K562 (cell line): ENCODE results near the gene USPL1. TPM values are rescaled to one million over a fixed set of nuclear protein-coding genes. Genes with fewer than 3 reads are reported as not detected.

Source experiments
- CUX1 ChIP-seq: fragments of 200-800 bp; sonication (Bioruptor generic); IDR thresholded peaks from 2 replicates; pipeline ENCODE4 v1.6.1; 2016; ENCODE audit warnings: missing genetic modification characterization, missing compliant biosample characterization
- E2F8 ChIP-seq: fragments of 450-650 bp; IDR thresholded peaks from 2 replicates; pipeline ENCODE4 v1.7.1; 2018; ENCODE audit warnings: mild to moderate bottlenecking, low read depth; ENCODE audit not compliant: partially characterized antibody
- ID3 ChIP-seq, 2 experiments: fragments of 250-450 bp in 1 of 2; fragments of 450-650 bp in 1 of 2; sonication (Bioruptor Pico) in 1 of 2; IDR thresholded peaks; 2 replicates each; pipeline versions ENCODE4 v1.6.1 to v1.8.0; 2016 to 2021; ENCODE audit warnings: mild to moderate bottlenecking in 2 of 2, moderate library complexity in 2 of 2, missing compliant biosample characterization in 1 of 2, missing genetic modification characterization in 1 of 2
- NFRKB ChIP-seq: fragments of 450-650 bp; IDR thresholded peaks from 2 replicates; pipeline ENCODE4 v1.6.1; 2016; ENCODE audit warnings: low read depth
- NFXL1 ChIP-seq: fragments of 450-650 bp; formaldehyde crosslinking; IDR thresholded peaks from 2 replicates; pipeline ENCODE4 v1.4.0; 2021; ENCODE audit warnings: mild to moderate bottlenecking
- SLC30A9 ChIP-seq: fragments of 250-450 bp; sonication (Bioruptor Pico); IDR thresholded peaks from 2 replicates; pipeline ENCODE4 v1.8.0; 2022; ENCODE audit warnings: mild to moderate bottlenecking, moderate library complexity
- THRA ChIP-seq: fragments of 450-650 bp; IDR thresholded peaks from 2 replicates; pipeline ENCODE4 v1.6.1; 2017; ENCODE audit warnings: mild to moderate bottlenecking, moderate library complexity
- ZBTB12 ChIP-seq: fragments of 250-450 bp; sonication (Bioruptor Pico); IDR thresholded peaks from 2 replicates; pipeline ENCODE4 v1.4.0; 2020
- ZNF316 ChIP-seq: fragments of 450-650 bp; IDR thresholded peaks from 2 replicates; pipeline ENCODE4 v1.6.1; 2016
- ZNF584 ChIP-seq: fragments of 200-800 bp; sonication (Bioruptor generic); IDR thresholded peaks from 2 replicates; pipeline ENCODE4 v1.6.1; 2016; ENCODE audit warnings: low read depth, mild to moderate bottlenecking, missing genetic modification characterization, missing compliant biosample characterization
- ZNF766 ChIP-seq: fragments of 200-800 bp; sonication (Bioruptor generic); conservative IDR thresholded peaks from 2 replicates; pipeline ENCODE4 v1.6.1; 2016; ENCODE audit warnings: missing genetic modification characterization, missing compliant biosample characterization
- ZNF830 ChIP-seq: fragments of 250-450 bp; sonication (Bioruptor Pico); IDR thresholded peaks from 2 replicates; pipeline ENCODE4 v1.5.0; 2021; ENCODE audit warnings: mild to moderate bottlenecking
- polyA plus RNA-seq, 8 experiments: library from polyadenylated mRNA; depleted of rRNA in 4 of 8; stranded (reverse) in 5 of 8; unstranded in 3 of 8; fragments of >200 nt; fragmentation: Nextera tagmentation in 2 of 8; fragmentation: Illumina TruSeq in 1 of 8; extraction: Ambion mirVana in 2 of 8; extraction: Trizol in 1 of 8; gene quantifications; 2 replicates each; pipeline versions ENCODE4 v1.2.1 to v1.2.3, GENCODE V29; 2011 to 2014; ENCODE audit warnings: inconsistent platforms in 1 of 8, missing spikeins in 1 of 8
- total RNA-seq, 7 experiments: library from RNA; depleted of rRNA in 6 of 7; stranded (reverse); fragments of >200 nt in 6 of 7; fragmentation: Illumina TruSeq in 2 of 7; extraction: Trizol in 2 of 7; gene quantifications; 2 replicates each; pipeline versions ENCODE4 v1.2.1 to v1.2.3, GENCODE V29; 2011 to 2021; ENCODE audit warnings: low replicate concordance in 1 of 7

The USPL1 gene
- total and polyA plus RNA-seq, 9 of the 15 experiments (the other 6 are each of a cell fraction or from before 2014, with no cell fraction given) = 5.5 to 18.0 (median 12.0) TPM

GRCh38 chr13:30673669-30674521, 56.2 kb downstream of the USPL1 start (continued):
- TF ChIP-seq THRA (no peak), ZBTB12 (CRISPR knock-in tag) (no peak), ZNF830 (CRISPR knock-in tag) (no peak), ZNF584 (CRISPR knock-in tag) (no peak), E2F8 (no peak), NFXL1 (CRISPR knock-in tag) (no peak), NFRKB (peak; percentile 48; the same call in 1 of the 2 replicates), CUX1 (no peak), ZNF766 (CRISPR knock-in tag) (no peak), SLC30A9 (CRISPR knock-in tag) (no peak), ZNF316 (no peak), ID3 (CRISPR knock-in tag; IDR thresholded peaks at IDR 0.05) (no peak), ID3 (tag; IDR thresholded peaks at IDR 0.05) (0 out of 2 replicates have a peak, but pooled peaks have one; percentile 57)
